Effector memory CD8-positive, alpha-beta T cell (primary cell): ENCODE measurements around the gene ZNF92.
"Not testable (repeated sequence)": the region's sequence is repeated elsewhere in the genome, so short reads cannot be mapped to it uniquely, and the experiment has no call there.

Source experiments
- ATAC-seq: fragments of 150-1000 bp; cut with Tn5 transposase; replicated peaks from 2 replicates; pipeline ENCODE4 v1.10.0; 2021; ENCODE audit warnings: mild to moderate bottlenecking, moderate library complexity
- DNase-seq, 3 experiments: peaks; one replicate each; pipeline ENCODE4 v3.0.0; 2021
- H3K27ac Mint-ChIP-seq, 2 donors: one replicate each; pipeline ENCODE4 v1.8.0; 2022; ENCODE audit warnings: mild to moderate bottlenecking in 2 of 2, mixed read lengths in 2 of 2, moderate library complexity in 2 of 2
- H3K27me3 Mint-ChIP-seq, 2 donors: one replicate each; pipeline ENCODE4 v1.8.0; 2022; ENCODE audit warnings: mixed read lengths in 2 of 2
- H3K36me3 Mint-ChIP-seq: one replicate; pipeline ENCODE4 v1.8.0; 2022; ENCODE audit warnings: mild to moderate bottlenecking, moderate library complexity, mixed read lengths; ENCODE audit not compliant: insufficient read depth
- H3K4me1 Mint-ChIP-seq, 2 donors: one replicate each; pipeline ENCODE4 v1.8.0; 2022; ENCODE audit warnings: low read depth in 2 of 2, mixed read lengths in 2 of 2
- H3K4me3 Mint-ChIP-seq, 2 donors: one replicate each; pipeline ENCODE4 v1.8.0; 2022; ENCODE audit warnings: mild to moderate bottlenecking in 2 of 2, mixed read lengths in 2 of 2, moderate library complexity in 2 of 2
- H3K9me3 Mint-ChIP-seq, 2 donors: one replicate each; pipeline ENCODE4 v1.8.0; 2022; ENCODE audit warnings: mixed read lengths in 2 of 2

ZNF92 gene

DNA sequence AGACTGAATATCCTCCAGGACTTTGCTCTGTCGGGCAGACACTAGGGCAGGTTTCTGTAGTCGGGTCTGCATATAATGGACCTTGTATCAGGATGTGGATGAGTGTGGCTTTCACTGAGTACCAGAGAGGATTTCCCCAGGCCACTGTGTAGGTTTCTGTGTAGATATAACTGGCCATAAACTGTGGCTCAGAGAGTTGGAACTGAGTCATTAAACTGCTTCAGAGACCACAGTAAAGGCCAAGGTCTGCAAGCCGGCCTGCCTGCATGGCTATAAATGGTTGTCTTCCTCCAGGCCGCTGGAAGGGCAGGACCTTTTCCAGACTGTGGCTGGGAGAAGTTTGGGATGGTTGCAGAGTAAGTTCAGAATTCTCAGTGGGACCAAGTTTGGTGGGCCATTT lies 16.9 kb downstream of the ZNF92 start:
- no peaks in the 10 kb centered on the region for H3K27me3 Mint-ChIP-seq
- peak overlapping the region in 1 of 2 donors; percentile 60 for H3K27ac Mint-ChIP-seq
- peaks cover 9 to 42% of the 10 kb centered on the region in 2 donors for H3K4me1 Mint-ChIP-seq
- H3K4me3 Mint-ChIP-seq: no peak overlapping the region
- peaks cover 57% of the 10 kb centered on the region for H3K36me3 Mint-ChIP-seq
- H3K9me3 Mint-ChIP-seq: no peaks in the 10 kb centered on the region
- DNase-seq (no peak), ATAC-seq (no peak)

DNA sequence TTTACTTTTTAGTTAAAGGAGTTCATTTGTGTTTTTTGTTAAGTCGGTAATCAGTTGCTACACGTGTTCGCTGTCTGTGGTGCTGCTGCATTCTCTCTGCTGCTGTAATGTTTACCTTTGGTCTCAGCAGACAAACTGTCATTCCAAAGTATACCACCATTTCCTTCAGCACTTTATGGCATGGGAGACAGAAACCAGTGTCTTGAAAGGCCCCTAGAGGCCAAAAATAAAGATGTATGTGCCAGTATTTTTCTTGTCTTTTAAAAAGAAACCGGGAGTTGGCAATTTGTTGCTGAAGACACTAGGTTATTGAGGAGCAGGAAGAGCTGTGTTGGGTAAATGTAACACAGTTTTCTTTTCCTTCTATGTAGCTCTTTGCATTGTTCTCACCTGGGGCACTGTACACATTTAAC lies 24.1 kb downstream of the ZNF92 start:
- Mint-ChIP-seq H3K36me3 (peaks cover 51% of the 10 kb centered on the region), H3K9me3 (peaks cover 0 to 3% of the 10 kb centered on the region in 2 donors), H3K4me3 (no peak overlapping the region), H3K4me1 (peaks cover 8 to 28% of the 10 kb centered on the region in 2 donors), H3K27me3 (no peaks in the 10 kb centered on the region), H3K27ac (no peak overlapping the region)
- DNase-seq: no peak
- ATAC-seq: no peak

DNA sequence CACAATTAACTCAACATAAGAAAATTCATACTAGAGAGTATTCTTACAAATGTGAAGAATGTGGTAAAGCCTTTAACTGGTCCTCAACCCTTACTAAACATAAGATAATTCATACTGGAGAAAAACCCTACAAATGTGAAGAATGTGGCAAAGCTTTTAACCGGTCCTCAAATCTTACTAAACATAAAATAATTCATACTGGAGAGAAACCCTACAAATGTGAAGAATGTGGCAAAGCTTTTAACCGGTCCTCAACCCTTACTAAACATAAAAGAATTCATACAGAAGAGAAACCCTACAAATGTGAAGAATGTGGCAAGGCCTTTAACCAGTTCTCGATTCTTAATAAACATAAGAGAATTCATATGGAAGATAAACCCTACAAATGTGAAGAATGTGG lies 25.0 kb downstream of the ZNF92 start:
- not testable (repeated sequence) for ATAC-seq, H3K4me3 Mint-ChIP-seq, H3K27me3 Mint-ChIP-seq, DNase-seq, H3K27ac Mint-ChIP-seq, H3K9me3 Mint-ChIP-seq
- Mint-ChIP-seq H3K36me3 (peaks cover 47% of the 10 kb centered on the region), H3K4me1 (peaks cover 8 to 24% of the 10 kb centered on the region in 2 donors)

DNA sequence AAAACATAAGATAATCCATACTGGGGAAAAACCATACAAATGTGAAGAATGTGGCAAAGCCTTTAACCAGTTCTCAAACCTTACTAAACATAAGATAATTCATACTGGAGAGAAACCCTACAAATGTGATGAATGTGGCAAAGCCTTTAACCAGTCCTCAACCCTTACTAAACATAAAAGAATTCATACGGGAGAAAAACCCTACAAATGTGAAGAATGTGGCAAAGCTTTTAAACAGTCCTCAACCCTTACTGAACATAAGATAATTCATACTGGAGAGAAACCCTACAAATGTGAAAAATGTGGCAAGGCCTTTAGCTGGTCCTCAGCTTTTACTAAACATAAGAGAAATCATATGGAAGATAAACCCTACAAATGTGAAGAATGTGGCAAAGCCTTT lies 25.4 kb downstream of the ZNF92 start:
- not testable (repeated sequence) for H3K4me3 Mint-ChIP-seq

DNA sequence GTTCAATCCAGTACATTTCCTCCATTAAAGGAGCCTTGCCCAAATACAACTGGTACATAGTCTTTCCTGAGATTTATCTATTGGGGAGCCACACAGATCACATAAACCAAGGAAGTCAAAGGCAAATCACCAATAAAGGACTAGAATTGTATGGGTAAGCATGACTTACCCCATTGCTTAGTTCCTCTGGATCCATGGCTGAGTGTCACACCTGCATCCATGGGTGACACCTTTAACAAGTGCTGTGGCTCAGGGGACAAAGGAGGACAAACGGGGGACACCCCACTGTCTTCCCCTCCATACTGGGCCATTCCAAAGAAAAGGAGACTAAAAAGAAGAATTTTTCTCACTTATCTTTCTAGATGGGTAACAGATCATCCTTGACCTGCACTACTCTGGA lies 30.4 kb downstream of the ZNF92 start:
- H3K4me1 Mint-ChIP-seq: no peaks in the 10 kb centered on the region
- no peak overlapping the region for H3K4me3 Mint-ChIP-seq
- no peaks in the 10 kb centered on the region for H3K27me3 Mint-ChIP-seq
- ATAC-seq (no peak), DNase-seq (no peak)
- H3K36me3 Mint-ChIP-seq: peaks cover 26% of the 10 kb centered on the region
- no peak overlapping the region for H3K27ac Mint-ChIP-seq
- peaks cover 0 to 11% of the 10 kb centered on the region in 2 donors for H3K9me3 Mint-ChIP-seq

More for the DNA sequence above, 25.4 kb downstream of the ZNF92 start:
- not testable (repeated sequence) for H3K27ac Mint-ChIP-seq, ATAC-seq, DNase-seq, H3K9me3 Mint-ChIP-seq, H3K27me3 Mint-ChIP-seq
- peaks cover 6 to 20% of the 10 kb centered on the region in 2 donors for H3K4me1 Mint-ChIP-seq
- H3K36me3 Mint-ChIP-seq: peaks cover 44% of the 10 kb centered on the region

DNA sequence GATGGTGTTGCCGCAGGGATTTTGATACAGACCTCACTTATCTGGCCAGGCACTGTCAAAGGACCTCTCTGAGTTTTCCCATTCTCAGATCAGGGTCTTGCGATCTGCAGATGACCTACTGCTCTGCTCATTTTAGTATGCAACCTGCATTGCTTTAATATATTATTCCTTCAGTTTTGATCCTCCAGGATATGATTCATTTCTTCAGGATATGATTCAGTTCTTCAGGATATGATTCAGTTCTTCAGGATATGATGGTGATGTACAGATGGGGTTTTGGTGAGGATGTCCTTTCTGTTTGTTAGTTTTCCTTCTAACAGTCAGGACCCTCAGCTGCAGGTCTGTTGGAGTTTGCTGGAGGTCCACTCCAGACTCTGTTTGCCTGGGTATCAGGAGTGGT lies 33.1 kb downstream of the ZNF92 start:
- peaks cover 11% of the 10 kb centered on the region for H3K36me3 Mint-ChIP-seq
- not testable (repeated sequence) for H3K4me1 Mint-ChIP-seq, H3K4me3 Mint-ChIP-seq, H3K27me3 Mint-ChIP-seq, ATAC-seq, DNase-seq, H3K9me3 Mint-ChIP-seq
- peak overlapping the region in 1 of 2 donors; percentile 46 for H3K27ac Mint-ChIP-seq

DNA sequence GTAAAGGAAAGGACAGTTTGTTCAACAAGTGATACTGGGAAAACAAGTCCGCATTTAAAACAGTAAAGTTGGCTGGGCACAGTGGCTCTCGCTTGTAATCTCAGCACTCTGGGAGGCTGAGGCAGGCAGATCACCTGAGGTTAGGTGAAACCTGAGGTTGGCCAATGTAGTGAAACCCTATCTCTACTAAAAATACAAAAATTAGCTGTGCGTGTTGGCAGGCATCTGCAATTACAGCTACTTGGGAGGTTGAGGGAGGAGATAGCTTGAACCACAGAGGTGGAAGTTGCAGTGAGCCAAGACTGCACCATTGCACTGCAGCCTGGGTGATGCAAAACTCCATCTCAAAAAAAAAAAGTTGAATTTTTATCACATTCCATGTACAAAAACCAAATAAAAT lies 35.7 kb downstream of the ZNF92 start:
- DNase-seq: no peak
- Mint-ChIP-seq H3K36me3 (peaks cover 5% of the 10 kb centered on the region), H3K4me3 (no peak overlapping the region), H3K9me3 (peaks cover 0 to 7% of the 10 kb centered on the region in 2 donors), H3K4me1 (no peaks in the 10 kb centered on the region), H3K27me3 (no peaks in the 10 kb centered on the region), H3K27ac (no peak overlapping the region)
- ATAC-seq: no peak

DNA sequence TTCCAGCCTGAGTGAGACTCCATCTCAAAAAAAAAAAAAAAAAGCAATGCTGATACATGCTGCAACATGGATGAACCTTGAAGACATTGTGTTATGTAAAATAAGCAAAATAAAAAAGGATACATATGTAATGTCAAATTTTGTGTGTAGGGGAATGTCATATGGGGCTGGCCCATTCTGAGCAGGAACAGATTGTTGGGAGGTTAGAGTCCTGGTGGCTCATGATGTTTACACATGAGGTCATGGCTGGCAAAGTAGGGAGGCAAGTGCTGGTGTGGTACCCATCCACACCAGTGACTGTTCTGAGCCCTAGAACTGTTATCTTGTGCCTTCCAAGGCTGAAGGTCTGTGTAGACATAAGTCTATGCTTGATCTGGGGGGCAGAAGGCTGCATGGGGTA lies 37.6 kb downstream of the ZNF92 start:
- Mint-ChIP-seq H3K4me1 (no peaks in the 10 kb centered on the region), H3K27me3 (no peaks in the 10 kb centered on the region)

DNA sequence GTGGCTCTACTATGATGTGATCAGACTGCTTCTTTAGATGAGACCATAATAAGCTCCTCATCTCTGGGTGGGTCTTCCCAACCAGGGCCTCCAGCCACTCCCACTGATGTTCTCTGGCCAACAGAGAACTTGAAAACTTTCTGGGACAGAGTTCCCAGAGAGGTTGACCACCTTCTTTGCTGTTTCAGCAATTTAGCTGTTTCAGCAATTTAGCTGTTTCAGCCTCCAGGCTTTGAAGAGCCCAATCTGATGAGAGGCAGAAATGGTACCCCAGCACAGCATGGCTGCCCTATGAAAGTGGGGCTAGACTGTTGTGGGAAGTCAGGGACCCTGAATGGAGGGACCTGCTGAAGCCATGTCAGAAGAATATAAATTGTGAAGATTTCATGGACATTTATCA lies 49.0 kb downstream of the ZNF92 start:
- Mint-ChIP-seq H3K4me1 (peaks cover 0 to 3% of the 10 kb centered on the region in 2 donors), H3K27ac (no peak overlapping the region), H3K36me3 (no peaks in the 10 kb centered on the region), H3K27me3 (peaks cover 0 to 10% of the 10 kb centered on the region in 2 donors), H3K9me3 (peaks cover 9 to 27% of the 10 kb centered on the region in 2 donors), H3K4me3 (no peak overlapping the region)
- no peak for ATAC-seq
- no peak for DNase-seq

More for the DNA sequence above, 37.6 kb downstream of the ZNF92 start:
- H3K36me3 Mint-ChIP-seq: no peaks in the 10 kb centered on the region
- no peak for DNase-seq
- ATAC-seq: no peak
- H3K9me3 Mint-ChIP-seq: peaks cover 4 to 7% of the 10 kb centered on the region in 2 donors
- H3K27ac Mint-ChIP-seq: no peak overlapping the region
- no peak overlapping the region for H3K4me3 Mint-ChIP-seq

DNA sequence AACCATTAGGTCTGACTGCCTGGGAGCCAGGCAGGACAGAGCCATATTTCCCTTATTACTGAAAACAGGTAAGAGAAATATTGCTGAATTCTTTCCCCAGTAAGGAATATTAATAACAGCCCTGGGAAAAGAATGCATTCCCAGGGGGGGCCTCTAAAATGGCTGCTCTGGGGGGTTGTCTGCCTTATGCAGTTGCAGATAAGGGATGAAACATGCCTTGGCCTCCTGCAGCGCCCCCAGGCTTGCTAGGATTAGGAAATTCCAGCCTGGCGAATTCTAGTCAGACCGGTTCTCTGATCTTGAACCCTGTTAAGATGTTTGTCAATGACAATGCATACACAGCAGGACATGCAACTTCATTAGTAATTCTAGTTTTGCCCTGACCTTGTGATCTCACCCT lies 49.6 kb downstream of the ZNF92 start:
- ATAC-seq, H3K4me1 Mint-ChIP-seq, H3K27ac Mint-ChIP-seq, H3K4me3 Mint-ChIP-seq, H3K36me3 Mint-ChIP-seq, DNase-seq: not testable (repeated sequence)
- Mint-ChIP-seq H3K27me3 (peaks cover 0 to 10% of the 10 kb centered on the region in 2 donors), H3K9me3 (peaks cover 9 to 27% of the 10 kb centered on the region in 2 donors)

DNA sequence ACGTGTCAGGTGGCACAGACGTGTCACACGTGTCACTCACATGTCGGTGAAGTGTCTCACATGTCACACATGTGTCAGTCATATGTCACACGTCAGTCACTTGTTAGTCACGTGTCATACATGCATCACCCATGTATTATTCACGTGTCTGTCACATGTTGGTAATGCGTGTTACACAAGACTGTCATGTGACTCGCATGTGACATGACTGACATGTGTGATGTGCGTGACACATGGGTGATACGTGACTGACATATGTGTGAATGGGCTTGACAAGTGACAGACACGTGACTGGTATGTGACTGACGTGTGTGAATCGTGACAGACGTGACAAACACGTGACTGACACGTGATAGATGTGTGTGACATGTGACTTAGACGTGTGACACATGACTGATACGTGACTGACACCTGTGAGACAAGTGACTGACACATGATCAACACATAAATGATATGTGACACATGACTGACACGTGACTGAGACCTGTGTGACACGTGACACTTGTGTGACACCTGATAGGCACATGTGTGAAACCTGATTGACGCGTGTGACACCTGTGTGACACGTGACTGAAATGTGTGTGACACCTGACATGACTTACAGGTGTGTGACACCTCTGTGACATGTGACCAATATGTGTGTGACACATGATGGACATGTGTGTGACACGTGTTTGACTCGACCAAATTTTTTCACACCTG lies 56.1 kb downstream of the ZNF92 start:
- Mint-ChIP-seq H3K27me3 (no peaks in the 10 kb centered on the region), H3K4me3 (no peak overlapping the region), H3K36me3 (no peaks in the 10 kb centered on the region), H3K4me1 (peaks cover 3 to 6% of the 10 kb centered on the region in 2 donors), H3K27ac (peak overlapping the region in 1 of 2 donors; percentile 53), H3K9me3 (peaks cover 4 to 20% of the 10 kb centered on the region in 2 donors)
- ATAC-seq (no peak), DNase-seq (no peak)

DNA sequence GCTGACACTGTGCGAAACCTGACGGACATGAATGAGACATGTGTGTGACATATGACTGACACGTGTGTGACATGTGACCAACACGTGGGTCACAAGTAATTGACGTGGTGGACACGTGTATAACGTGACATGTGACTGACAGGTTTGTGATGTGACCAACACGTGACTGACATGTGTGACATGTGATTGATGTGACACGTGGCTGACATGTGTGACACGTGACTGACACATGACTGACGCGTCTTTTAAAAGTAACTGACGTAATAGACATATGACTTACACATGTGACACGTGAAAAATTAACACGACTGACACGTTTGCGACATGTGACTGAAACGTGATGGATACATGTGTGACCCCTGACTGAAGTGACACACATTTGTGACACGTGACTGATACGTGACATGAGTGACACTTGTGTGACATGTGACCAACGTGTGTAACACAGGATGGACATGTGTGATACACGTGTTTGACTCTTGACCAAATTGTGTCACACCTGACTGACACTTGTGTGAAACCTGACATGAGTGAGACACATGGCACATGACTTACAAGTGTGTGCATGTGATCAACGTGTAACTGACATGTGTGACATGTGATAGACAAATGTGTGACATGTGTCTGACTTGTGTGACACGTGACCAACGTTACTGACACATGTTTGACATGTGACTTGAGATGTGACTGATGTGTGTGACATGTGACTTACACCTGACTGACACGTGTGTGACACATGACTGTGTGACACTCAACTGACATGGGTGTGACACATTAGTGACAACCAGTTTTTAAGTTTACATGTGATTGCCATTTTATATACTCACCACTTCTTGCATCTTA lies 56.9 kb downstream of the ZNF92 start:
- Mint-ChIP-seq H3K36me3 (no peaks in the 10 kb centered on the region), H3K27ac (no peak overlapping the region), H3K9me3 (peaks cover 4 to 14% of the 10 kb centered on the region in 2 donors), H3K4me1 (peaks cover 3 to 6% of the 10 kb centered on the region in 2 donors), H3K27me3 (no peaks in the 10 kb centered on the region), H3K4me3 (no peak overlapping the region)
- no peak for ATAC-seq
- no peak for DNase-seq

DNA sequence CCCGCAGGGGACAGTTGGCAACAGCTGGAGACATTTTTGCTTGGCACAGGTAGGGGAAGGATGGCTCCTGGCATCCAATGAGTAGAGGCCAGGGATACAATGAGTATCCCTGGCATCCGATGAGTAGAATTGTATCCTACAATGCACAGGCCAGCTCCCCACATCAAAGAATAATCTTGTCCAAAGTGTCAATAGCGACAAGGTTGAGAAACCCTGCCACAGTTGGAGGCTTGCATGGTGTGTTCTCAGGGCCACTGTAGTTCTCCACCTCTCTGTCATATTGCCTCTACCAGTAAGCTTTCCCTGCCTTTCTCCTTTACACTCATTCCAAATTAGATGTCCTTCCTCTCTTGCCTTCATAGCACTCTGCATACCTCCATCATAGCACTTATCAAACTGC lies 60.7 kb downstream of the ZNF92 start:
- no peaks in the 10 kb centered on the region for H3K27me3 Mint-ChIP-seq
- ATAC-seq (no peak), DNase-seq (no peak)
- H3K4me3 Mint-ChIP-seq: no peak overlapping the region
- H3K9me3 Mint-ChIP-seq: peaks cover under 1 to 2% of the 10 kb centered on the region in 2 donors
- H3K27ac Mint-ChIP-seq: no peak overlapping the region
- no peaks in the 10 kb centered on the region for H3K36me3 Mint-ChIP-seq
- peaks cover 3 to 6% of the 10 kb centered on the region in 2 donors for H3K4me1 Mint-ChIP-seq

DNA sequence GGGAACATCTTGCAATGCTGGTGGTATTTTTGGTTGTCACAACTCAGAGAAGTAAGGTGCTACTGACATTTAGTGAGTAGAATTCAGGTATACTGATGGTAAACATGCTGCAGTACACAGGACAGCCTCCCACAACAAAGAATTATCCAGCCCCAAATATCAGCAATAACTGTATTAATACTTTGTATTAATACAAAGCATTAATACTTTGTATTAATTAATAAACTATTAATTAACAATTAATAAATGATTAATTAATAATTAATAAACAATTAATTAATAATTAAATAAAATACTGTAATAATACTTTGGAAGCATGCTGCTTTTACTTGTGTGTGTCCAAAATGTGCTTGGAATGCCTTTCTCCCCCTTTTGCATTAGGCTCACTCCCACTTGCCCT lies 62.5 kb downstream of the ZNF92 start:
- Mint-ChIP-seq H3K9me3 (no peaks in the 10 kb centered on the region), H3K27ac (no peak overlapping the region), H3K4me1 (peaks cover 3 to 6% of the 10 kb centered on the region in 2 donors), H3K27me3 (no peaks in the 10 kb centered on the region), H3K4me3 (no peak overlapping the region), H3K36me3 (no peaks in the 10 kb centered on the region)
- no peak for DNase-seq
- no peak for ATAC-seq
